RWPE1 (cell line): ENCODE results near the gene COL5A1.
A peak's percentile ranks its signal among the peaks of the same experiment; 100 is the strongest.

ENCODE experiments used
- CTCF ChIA-PET: fragments of 350-600 bp; sonication (Branson Sonifier 250); formaldehyde crosslinking; extraction: SDS; loops from one replicate; lab custom pipeline; 2021; lab: Yijun Ruan, JAX
- POLR2A ChIA-PET: fragments of 400-600 bp; formaldehyde crosslinking; extraction: SDS; loops from one replicate; lab custom pipeline; 2020; ENCODE audit warnings: antibody characterized with exemption; ENCODE audit not compliant: low non-redundant PET; lab: Yijun Ruan, JAX
- DNase-seq: peaks from one replicate; pipeline ENCODE4 v3.0.0; 2012; ENCODE audit warnings: low spot score
- H3K27ac ChIP-seq: fragments of 450-650 bp; 2 replicates; pipeline ENCODE4 v1.5.1; 2017
- CTCF ChIP-seq: fragments of 450-650 bp; conservative IDR thresholded peaks from 2 replicates; pipeline ENCODE4 v1.5.1; 2017; ENCODE audit warnings: low read depth, mild to moderate bottlenecking

The COL5A1 gene

DNA sequence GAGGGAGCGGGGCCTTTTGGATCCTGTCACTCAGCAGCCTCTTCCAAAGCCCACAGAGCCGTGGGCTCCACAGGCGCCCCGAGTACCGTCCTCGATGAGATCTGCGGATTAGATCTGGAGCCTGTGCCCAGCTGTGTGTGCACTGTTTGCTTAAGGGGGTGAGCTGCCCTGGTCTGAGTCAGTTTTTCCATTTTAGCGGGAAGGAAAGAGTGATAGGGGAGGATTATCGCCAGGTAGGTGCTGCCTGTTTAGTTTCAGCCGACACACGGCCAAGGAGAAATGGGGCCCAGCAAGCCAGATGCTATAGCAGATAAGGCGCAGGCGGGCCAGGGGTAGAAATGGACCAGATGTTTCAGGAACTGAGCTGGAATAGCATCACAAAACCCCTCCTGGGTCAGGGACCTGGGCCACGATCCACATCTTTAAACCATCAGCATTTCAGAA lies 18.1 kb downstream of the COL5A1 start:
- no peak for TF ChIP-seq CTCF
- no peak for DNase-seq
- peak overlapping the region; percentile 58 for H3K27ac ChIP-seq
- CTCF ChIA-PET: interaction anchor here (0.6 to 1.7 kb wide), 7 partner anchors 11 to 554 kb away, joined by 3 to 15 read pairs (median 3); no protein-coding TSS in a partner anchor
- POLR2A ChIA-PET: no interaction called here

DNA sequence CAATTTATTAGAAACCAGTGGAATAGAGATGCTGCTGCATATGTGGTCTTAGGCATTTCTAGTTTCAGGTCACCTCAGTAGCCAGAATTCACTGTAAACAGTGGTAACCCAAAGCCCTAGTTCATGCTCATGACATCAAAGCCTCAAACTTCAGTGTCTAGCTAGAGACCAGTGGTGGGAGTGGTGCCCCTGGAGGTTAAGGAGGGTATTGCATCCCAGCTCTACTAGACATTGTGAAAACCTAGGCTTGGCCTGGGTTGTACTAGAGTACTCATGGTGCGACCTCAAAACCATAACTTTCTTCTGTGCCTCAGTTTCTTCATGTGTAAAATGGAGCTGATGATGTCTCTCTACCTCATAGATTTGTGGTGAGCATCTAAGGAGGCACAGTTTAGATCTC lies 18.8 kb downstream of the COL5A1 start:
- no peak for DNase-seq
- TF ChIP-seq CTCF: no peak; the same call in 1 of the 2 replicates
- no peak overlapping the region for H3K27ac ChIP-seq
- ChIA-PET POLR2A (no interaction called here), CTCF (interaction anchor here (0.5 to 1.7 kb wide), 9 partner anchors 11 to 510 kb away, joined by 3 to 15 read pairs (median 4); no protein-coding TSS in a partner anchor)

GRCh38 chr9:134661299-134661698 lies 19.7 kb downstream of the COL5A1 start:
- ChIA-PET POLR2A (no interaction called here), CTCF (interaction anchor here (0.6 to 1.9 kb wide), 10 partner anchors 10 to 745 kb away, joined by 3 to 15 read pairs (median 4); no protein-coding TSS in a partner anchor)
- DNase-seq: no peak
- no peak for TF ChIP-seq CTCF
- peak overlapping the region; percentile 78 for H3K27ac ChIP-seq

DNA sequence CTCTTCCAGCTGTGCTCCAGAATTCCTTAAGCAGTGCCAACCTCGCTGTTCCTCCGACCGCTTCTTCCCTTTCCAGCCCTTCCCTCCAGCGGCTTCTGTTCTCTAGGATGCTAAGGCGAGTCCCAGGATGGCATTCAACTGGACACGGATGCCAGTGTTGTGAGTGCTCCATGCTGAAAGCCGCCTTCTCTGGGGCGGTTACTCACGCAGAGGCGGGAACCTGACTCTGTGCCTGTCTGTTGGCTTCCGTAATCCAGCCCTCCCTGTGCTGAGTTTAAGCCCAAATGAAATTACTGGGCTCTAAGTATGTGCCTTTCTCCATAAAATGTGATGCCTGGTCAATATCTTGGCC lies 20.2 kb downstream of the COL5A1 start:
- TF ChIP-seq CTCF: no peak
- DNase-seq: peak; percentile 76
- ChIA-PET CTCF (interaction anchor here (0.7 to 1.9 kb wide), 5 partner anchors 17 to 491 kb away, joined by 3 to 6 read pairs (median 5); no protein-coding TSS in a partner anchor), POLR2A (no interaction called here)
- peak overlapping the region; percentile 78 for H3K27ac ChIP-seq

DNA sequence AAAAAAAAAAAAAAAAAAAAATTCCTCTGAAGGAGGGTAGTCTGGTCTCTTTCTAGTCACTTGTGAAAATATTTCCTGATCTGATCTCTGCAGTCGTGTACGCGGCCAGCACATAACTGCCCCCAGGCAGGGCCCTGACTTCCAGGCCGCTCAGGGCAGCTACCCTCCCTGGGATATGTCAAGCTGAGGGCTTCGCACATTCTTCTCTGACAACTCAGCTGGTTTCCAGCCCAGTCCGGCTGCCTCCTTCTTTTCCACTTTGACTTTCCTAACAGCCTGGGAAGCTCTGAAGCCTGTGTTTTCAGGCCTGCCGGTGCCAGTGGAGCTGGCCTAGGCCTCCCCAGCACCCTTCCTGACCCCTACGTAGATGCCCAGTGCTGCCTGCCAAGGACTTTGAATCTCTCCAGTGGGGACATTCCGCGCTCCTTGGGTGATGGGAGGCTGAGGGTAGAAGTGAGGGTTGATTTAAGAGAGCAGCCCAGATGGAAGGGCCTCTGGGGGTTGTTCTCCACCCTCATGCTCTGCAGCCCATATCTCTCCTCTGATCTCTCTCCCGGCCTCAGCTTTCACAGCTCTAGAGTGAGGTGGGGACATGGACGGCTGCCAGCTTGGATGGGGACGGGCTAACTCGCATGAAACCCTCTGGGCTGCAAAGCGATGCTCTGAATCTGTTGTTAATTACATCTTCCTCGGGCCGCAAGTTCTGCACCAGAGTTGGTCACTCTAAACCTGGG lies 20.7 kb downstream of the COL5A1 start:
- TF ChIP-seq CTCF: no peak
- peak; percentile 91 for DNase-seq
- ChIA-PET CTCF (interaction anchor here (0.7 to 1.9 kb wide), 5 partner anchors 27 to 492 kb away, joined by 3 to 6 read pairs (median 4); no protein-coding TSS in a partner anchor), POLR2A (interaction anchor here (0.6 kb wide), 1 partner anchor 63 kb away, joined by 4 read pairs; no protein-coding TSS in a partner anchor)
- H3K27ac ChIP-seq: peak overlapping the region; percentile 78

GRCh38 chr9:134663084-134663483 lies 21.5 kb downstream of the COL5A1 start:
- peak overlapping the region; percentile 78 for H3K27ac ChIP-seq
- CTCF ChIA-PET: interaction anchor here (0.7 to 1.9 kb wide), 3 partner anchors 27 to 214 kb away, joined by 3 to 6 read pairs (median 3); no protein-coding TSS in a partner anchor
- POLR2A ChIA-PET: no interaction called here
- DNase-seq: no peak
- no peak for TF ChIP-seq CTCF
